Measurements from ENCODE around the gene TTYH3. TPM values are rescaled to one million over a fixed set of nuclear protein-coding genes. Genes with fewer than 3 reads are reported as not detected.

The TTYH3 gene
- total and polyA plus RNA-seq, 8 donors: 4.9 to 31.9 (median 8.6) TPM

GRCh38 chr7:2622869-2623697 lies 8.7 kb upstream of the TTYH3 start:
- Histone ChIP-seq H3K9me3 (no peaks in the 10 kb centered on the region), H3K4me1 (no peaks in the 10 kb centered on the region), H3K27ac (no peak overlapping the region), H3K4me3 (no peak overlapping the region), H3K36me3 (no peaks in the 10 kb centered on the region), H3K27me3 (no peaks in the 10 kb centered on the region)
- TF ChIP-seq CTCF (IDR thresholded peaks at IDR 0.05): no peak
- intact Hi-C loops (cut with DNase I): no loop called here
- FAIRE-seq (no peak), ATAC-seq (peak in 3 of 4 donors; percentile 42 to 62 (median 61)), DNase-seq (peak in 1 of 6 donors; percentile 67)
- 55 to 64% methylated on average over 19 of the region's 19 CpGs for WGBS, 2 donors

DNA sequence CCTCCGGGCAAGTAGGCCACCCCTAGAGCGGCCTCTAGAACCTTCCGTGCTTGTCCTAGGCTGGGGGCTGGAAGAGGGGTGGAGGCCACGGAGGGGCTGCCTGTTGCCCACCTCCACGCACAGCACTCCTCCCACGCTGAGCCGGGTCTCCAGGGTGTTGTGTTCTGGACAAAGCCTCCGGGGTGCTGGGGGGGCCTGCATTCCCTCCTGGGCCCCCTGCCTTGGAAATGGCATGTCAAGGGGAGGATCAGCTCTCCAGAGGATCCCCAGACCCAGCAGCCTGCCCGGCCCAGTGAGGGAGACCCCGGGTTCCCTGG lies 8.1 kb upstream of the TTYH3 start:
- FAIRE-seq: no peak
- H3K4me3 ChIP-seq: no peak overlapping the region
- peak in 1 of 6 donors; percentile 69 for DNase-seq
- intact Hi-C loops (cut with DNase I): no loop called here
- no peaks in the 10 kb centered on the region for H3K9me3 ChIP-seq
- no peaks in the 10 kb centered on the region for H3K36me3 ChIP-seq
- WGBS, 2 donors: 83 to 88% methylated on average over 10 of the region's 10 CpGs
- H3K4me1 ChIP-seq: no peaks in the 10 kb centered on the region
- no peak for TF ChIP-seq CTCF (IDR thresholded peaks at IDR 0.05)
- H3K27ac ChIP-seq: no peak overlapping the region
- no peak for ATAC-seq
- no peaks in the 10 kb centered on the region for H3K27me3 ChIP-seq

- Histone ChIP-seq H3K36me3 (no peaks in the 10 kb centered on the region), H3K27ac (no peak overlapping the region), H3K4me3 (no peak overlapping the region), H3K4me1 (no peaks in the 10 kb centered on the region), H3K27me3 (no peaks in the 10 kb centered on the region), H3K9me3 (no peaks in the 10 kb centered on the region)
- no peak for TF ChIP-seq CTCF (IDR thresholded peaks at IDR 0.05)
- no peak for ATAC-seq
- WGBS, 2 donors: 74 to 84% methylated on average over 18 of the region's 18 CpGs
- intact Hi-C loops (cut with DNase I): no loop called here
- DNase-seq: peak in 1 of 6 donors; percentile 63
- no peak for FAIRE-seq
These were observed 7.4 kb upstream of the TTYH3 start for GRCh38 chr7:2624293-2624886.

DNA sequence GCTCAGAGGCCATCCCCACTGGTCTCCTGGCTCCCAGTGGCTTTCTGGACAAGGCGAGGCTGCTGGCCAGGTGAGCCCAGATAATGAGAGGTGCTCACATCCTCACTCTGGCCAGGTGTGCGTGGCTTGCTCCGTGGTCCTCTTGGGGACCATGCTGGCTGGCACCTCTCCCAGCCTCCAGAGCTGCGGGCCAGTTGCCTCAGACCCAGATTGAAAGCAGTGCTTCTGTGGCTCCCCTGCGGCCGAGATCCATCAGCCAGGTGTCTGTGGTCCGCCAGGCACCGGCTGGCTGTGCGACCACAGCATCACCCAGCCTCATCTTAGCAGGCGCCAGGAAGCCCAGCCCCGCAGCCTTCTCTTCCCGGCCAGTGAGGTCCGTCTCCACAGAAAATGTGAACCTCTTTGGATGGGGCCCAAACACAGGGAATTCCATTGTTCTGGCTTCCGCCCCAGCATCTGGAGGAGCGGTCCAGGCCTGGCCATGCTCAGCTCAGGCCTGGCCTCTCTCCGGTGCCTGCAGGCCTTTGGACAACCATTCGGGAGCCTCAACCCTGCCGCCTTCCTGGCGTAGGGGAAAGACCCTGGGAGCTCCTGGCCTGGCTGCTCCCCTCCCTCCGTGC lies 5.2 kb upstream of the TTYH3 start:
- 79 to 83% methylated on average over 19 to 20 of the region's 20 CpGs for WGBS, 2 donors
- intact Hi-C loops (cut with DNase I): no loop called here
- TF ChIP-seq CTCF (IDR thresholded peaks at IDR 0.05): no peak
- FAIRE-seq (no peak), DNase-seq (peak in 1 of 6 donors; percentile 54), ATAC-seq (no peak)
- H3K4me1 ChIP-seq: peaks cover 0 to 4% (median 0%) of the 10 kb centered on the region in 3 donors
- H3K27ac ChIP-seq: no peak overlapping the region
- no peak overlapping the region for H3K4me3 ChIP-seq
- H3K36me3 ChIP-seq: no peaks in the 10 kb centered on the region
- H3K27me3 ChIP-seq: no peaks in the 10 kb centered on the region
- H3K9me3 ChIP-seq: no peaks in the 10 kb centered on the region
